Fibroblast of mammary gland (primary cell): ENCODE results near the gene RAX2.
A peak's percentile ranks its signal among the peaks of the same experiment; 100 is the strongest.

Source experiments
- DNase-seq: peaks from one replicate; pipeline ENCODE4 v3.0.0-alpha.2; 2010; ENCODE audit warnings: low read depth
- H3K4me3 ChIP-seq: 2 replicates; pipeline ENCODE4 v1.5.1; 2011; ENCODE audit warnings: low read depth, mild to moderate bottlenecking, low read length, moderate library complexity; ENCODE audit not compliant: control insufficient read depth
- CTCF ChIP-seq: conservative IDR thresholded peaks from 2 replicates; pipeline ENCODE4 v1.5.1; 2011; ENCODE audit warnings: low read depth, low read length, inconsistent platforms; ENCODE audit not compliant: control insufficient read depth, insufficient read depth

The RAX2 gene

GRCh38 chr19:3748965-3749364 is 23.1 kb downstream of the RAX2 start:
- H3K4me3 ChIP-seq = no peak overlapping the region
- TF ChIP-seq CTCF = no peak
- no peak for DNase-seq

- no peak overlapping the region for H3K4me3 ChIP-seq
- TF ChIP-seq CTCF = no peak
- no peak for DNase-seq
Observed at GRCh38 chr19:3746371-3747056, 25.5 kb downstream of the RAX2 start.

- TF ChIP-seq CTCF = no peak
- H3K4me3 ChIP-seq = no peak overlapping the region
- no peak for DNase-seq
Observed at GRCh38 chr19:3745363-3746045, 26.5 kb downstream of the RAX2 start.

- peak; percentile 18 for DNase-seq
- no peak overlapping the region for H3K4me3 ChIP-seq
- TF ChIP-seq CTCF = no peak
Observed at GRCh38 chr19:3743486-3743885, 28.5 kb downstream of the RAX2 start.

- no peak for TF ChIP-seq CTCF
- H3K4me3 ChIP-seq = no peak overlapping the region
- DNase-seq = no peak
Observed at GRCh38 chr19:3740431-3740830, 31.6 kb downstream of the RAX2 start.

GRCh38 chr19:3738477-3739220 is 33.4 kb downstream of the RAX2 start:
- H3K4me3 ChIP-seq = no peak overlapping the region
- no peak for DNase-seq
- TF ChIP-seq CTCF = no peak
